GM21737 (cell line): ENCODE measurements around the gene TRIM54.

Experiments used
- ATAC-seq: cut with Tn5 transposase; IDR thresholded peaks from one replicate; pipeline ENCODE4 v1.9.1; 2021; ENCODE audit warnings: mild to moderate bottlenecking, moderate library complexity; ENCODE audit not compliant: unreplicated experiment

Gene TRIM54, protein sequence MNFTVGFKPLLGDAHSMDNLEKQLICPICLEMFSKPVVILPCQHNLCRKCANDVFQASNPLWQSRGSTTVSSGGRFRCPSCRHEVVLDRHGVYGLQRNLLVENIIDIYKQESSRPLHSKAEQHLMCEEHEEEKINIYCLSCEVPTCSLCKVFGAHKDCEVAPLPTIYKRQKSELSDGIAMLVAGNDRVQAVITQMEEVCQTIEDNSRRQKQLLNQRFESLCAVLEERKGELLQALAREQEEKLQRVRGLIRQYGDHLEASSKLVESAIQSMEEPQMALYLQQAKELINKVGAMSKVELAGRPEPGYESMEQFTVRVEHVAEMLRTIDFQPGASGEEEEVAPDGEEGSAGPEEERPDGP

DNA sequence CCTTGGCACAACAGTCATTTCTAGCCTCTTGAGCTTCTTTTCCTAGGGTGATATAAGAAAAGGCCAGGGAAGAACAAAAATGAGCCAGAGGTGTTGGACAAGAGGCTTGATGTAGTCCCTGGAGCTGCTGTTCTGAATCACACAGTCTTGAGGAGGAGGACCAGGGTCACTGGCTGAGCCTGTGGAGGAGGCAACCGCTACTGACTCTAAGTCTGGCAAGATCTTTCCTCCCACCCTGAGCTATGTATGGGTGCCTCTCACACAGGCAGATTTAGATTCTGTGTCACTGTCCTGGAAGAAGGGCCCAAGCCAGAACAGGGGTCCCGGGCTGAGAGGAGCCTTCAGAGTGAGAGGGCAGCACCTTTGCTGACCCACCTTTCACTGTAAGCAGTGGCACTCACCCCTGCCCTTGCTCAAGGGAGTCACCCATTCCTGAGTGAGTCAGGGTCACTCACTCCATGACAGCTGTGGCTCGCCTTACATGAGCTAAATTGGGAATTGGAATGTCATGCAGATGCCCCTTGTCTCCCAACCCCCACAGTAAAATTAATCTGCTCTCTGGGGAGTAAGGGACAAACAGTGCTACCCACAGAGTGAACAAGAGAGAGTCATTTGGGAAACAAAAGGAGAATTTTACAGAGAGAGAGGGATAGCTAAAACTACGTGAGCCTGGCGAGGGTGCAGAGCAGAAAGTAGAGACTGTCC lies at the start of gene TRIM54:
TSS of gene TRIM54 (plus strand) at position 575 of the 705 bp plus-strand sequence. CDS start 303 bp downstream, outside the sequence.
- no peak for ATAC-seq

DNA sequence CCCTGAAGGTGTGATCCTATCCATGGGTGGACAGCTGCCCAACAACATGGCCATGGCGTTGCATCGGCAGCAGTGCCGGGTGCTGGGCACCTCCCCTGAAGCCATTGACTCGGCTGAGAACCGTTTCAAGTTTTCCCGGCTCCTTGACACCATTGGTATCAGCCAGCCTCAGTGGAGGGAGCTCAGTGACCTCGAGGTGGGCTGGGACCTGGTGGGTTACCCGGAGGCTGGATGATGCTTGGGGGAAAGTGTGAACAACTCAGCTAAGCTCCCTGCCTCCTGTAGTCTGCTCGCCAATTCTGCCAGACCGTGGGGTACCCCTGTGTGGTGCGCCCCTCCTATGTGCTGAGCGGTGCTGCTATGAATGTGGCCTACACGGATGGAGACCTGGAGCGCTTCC lies 48.9 kb upstream of the TRIM54 start:
- ATAC-seq = no peak

DNA sequence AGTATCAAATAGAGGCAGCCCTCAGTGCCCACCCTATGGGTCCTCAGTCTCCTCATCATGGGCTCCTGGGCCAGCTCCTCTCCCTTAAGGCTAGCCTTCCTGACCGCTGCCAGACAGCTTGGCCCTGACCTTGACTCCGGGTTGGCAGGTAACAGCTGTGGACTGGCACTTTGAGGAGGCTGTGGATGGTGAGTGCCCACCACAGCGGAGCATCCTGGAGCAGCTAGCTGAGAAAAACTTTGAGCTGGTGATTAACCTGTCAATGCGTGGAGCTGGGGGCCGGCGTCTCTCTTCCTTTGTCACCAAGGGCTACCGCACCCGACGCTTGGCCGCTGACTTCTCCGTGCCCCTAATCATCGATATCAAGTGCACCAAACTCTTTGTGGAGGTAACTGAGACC lies 46.1 kb upstream of the TRIM54 start:
- ATAC-seq = no peak

DNA sequence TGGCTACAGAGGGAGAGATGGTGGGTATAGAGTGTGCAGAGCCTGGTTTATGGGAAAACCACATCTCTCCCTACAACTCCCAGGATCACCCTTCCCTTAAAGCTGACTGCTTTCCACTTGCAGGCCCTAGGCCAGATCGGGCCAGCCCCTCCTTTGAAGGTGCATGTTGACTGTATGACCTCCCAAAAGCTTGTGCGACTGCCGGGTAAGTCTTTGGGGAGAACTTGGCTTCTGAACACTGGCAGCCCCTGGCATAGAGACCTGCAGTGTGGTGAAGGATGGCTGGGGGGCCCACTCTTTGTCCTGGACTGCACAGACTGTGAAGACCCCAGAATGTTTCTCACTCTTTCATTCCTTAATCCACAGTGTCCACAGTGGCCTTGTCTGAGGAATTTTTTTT lies 45.6 kb upstream of the TRIM54 start:
- ATAC-seq = no peak

DNA sequence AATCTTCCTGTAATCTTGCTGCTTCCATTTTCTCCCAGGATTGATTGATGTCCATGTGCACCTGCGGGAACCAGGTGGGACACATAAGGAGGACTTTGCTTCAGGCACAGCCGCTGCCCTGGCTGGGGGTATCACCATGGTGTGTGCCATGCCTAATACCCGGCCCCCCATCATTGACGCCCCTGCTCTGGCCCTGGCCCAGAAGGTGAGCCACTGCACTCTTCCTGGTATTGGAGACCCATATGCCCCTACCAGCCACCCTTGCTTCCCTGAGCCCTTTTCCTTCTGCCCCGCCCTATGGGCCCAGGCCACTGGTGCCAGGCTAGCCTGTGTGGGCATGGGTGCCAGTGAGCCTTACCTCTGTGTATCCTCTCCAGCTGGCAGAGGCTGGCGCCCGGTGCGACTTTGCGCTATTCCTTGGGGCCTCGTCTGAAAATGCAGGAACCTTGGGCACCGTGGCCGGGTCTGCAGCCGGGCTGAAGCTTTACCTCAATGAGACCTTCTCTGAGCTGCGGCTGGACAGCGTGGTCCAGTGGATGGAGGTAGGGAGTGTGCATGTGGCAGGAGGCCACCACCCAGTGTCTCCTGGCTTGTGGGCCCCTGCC lies 44.8 kb upstream of the TRIM54 start:
- no peak for ATAC-seq

DNA sequence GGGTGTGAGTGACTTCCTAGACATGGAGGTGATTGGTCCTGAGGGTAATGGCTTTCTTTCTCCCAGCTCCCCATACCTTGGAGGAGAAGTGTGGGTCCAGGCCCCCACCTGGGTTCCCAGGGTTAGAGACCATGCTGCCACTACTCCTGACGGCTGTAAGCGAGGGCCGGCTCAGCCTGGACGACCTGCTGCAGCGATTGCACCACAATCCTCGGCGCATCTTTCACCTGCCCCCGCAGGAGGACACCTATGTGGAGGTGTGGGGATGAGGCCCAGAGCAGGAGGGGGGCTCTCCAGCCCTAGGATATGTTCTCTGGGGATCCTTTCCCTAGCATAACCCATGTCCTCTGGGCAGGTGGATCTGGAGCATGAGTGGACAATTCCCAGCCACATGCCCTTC lies 43.3 kb upstream of the TRIM54 start:
- ATAC-seq = no peak

DNA sequence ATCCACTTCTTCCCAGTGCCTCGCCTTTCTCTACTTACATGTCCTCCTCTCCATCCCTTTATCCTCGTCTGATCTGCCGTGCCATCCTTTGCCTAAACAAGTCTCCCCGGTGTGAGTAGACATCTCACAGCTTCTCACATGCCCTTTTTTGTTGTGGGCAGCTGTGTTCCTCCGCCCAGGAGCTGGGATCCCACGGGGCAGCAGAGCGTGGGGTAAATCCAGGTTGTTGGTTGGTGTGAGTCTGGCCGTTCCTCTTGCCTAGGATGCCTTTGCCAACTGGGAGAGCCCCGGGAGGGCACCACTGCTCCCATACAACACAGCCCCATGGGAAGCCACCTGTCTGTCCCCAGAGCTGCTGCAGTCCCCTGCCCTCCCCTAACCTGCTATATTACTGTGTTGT lies 41.8 kb upstream of the TRIM54 start:
- ATAC-seq = no peak

DNA sequence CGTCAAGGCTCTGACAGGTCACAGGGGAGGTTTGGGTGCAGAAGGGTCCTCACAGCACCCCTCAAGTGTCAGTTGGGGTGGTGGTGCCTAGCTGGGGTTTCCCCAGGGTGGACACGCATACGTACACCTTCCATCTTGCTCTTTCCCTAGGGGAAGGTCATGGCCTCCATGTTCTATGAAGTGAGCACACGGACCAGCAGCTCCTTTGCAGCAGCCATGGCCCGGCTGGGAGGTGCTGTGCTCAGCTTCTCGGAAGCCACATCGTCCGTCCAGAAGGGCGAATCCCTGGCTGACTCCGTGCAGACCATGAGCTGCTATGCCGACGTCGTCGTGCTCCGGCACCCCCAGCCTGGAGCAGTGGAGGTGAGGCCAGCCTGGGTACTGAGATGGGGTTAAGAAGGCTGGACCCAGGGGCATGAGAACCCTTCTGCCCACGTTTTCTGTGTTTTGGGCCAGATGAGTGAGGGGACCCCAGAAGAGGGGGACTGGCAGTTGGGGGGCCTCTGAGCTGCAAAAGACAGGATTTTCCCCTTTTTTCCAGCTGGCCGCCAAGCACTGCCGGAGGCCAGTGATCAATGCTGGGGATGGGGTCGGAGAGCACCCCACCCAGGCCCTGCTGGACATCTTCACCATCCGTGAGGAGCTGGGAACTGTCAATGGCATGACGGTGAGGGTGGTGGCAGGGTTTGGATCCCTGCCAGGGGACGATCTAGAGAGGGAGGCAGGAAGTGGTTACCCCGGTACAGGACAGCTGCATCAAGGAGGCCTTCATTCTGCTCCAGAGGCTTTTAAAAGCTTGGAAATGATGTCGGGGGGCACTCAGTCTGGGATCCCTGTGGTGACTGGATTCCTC lies 40.2 kb upstream of the TRIM54 start:
- ATAC-seq = no peak

DNA sequence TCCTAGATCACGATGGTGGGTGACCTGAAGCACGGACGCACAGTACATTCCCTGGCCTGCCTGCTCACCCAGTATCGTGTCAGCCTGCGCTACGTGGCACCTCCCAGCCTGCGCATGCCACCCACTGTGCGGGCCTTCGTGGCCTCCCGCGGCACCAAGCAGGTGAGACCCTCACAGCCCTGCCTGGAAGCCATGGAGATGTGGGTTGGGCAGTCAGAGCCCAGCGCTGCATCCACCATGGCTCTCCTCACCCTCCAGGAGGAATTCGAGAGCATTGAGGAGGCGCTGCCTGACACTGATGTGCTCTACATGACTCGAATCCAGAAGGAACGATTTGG lies 39.6 kb upstream of the TRIM54 start:
- ATAC-seq = no peak

DNA sequence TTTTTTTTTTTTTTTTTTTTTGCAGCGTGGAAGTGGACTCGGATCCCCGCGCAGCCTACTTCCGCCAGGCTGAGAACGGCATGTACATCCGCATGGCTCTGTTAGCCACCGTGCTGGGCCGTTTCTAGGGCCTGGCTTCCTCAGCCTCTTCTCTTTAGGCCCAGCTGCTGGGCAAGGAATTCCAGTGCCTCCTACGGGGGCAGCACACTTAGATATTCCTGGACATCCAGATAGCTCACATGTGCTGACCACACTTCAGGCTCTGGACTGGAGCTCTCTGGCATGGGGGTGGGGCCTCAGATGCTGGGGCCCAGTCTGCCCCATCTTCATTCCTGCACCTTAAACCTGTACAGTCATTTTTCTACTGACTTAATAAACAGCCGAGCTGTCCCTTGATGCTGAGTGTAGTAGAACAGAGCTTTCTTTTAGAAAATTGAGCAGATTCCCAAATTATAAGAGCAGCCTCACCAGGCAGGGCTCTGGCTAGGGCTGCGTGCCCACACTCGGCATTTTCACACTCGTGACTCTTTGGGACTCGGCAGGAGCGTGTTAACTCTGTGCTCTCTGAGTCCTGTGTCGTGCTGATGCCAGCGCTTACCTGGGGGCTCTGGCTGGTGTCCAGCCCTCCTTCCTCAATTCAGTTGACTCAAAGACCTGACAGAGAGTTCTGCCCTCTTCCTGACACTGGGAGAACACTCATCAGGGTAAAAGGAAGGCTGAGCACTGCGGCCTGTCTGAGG lies 38.7 kb upstream of the TRIM54 start:
- no peak for ATAC-seq

DNA sequence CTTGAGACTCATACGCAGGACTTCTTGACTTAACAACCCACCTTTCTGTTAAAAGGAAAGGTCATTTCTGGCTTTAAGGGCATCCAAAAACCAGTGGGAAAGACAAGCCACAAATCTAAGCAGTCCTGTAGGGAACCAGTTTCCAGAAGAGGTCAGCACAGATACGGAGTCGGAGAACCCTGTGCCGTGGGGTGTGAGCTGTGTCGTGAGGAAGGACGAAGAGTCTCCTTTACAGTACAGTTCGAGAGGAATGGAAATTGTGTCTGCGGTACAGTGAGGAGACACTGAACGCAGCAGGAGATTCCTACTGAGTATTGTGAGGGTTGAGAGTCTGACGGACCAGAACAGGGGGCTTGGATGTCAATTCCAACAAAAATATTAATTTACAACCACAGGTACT lies 37.1 kb upstream of the TRIM54 start:
- ATAC-seq = no peak

DNA sequence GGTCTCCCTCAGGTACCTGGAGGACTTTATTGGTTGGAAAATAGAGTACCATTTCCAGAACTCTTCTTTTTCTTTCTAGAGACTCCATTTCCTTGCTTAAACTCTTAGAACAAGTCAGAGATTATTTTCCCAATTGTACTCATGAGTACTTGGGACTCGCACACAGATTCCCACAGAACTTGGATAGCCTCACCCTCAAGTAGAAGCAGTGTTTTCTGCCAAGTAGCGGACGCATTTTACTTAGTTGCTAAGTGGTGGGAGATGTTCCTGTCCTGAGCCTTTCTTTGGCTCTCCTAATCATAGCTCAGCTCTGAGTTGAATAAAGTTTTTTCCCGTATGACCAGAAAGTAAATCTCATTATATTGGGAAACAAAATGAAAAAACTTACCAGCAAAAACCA lies 36.6 kb upstream of the TRIM54 start:
- no peak for ATAC-seq

DNA sequence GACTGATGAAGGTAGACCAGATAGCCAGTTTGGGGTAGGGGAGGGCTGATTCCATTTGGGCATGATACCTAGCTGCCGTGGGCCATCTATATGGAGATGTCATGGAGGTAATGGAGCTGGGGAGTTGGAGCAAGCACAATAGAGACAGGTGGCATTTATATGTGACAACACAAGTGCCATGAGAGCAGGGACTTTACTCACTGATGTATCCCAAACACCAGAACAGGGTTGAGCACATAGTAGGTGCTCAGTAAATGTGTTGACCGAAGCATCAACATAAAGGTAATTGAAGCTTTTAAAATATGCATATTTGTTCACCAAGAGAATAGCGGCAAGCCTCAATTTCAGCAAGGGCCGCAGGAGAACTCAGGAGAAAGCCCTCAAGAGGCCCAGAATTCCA lies 34.3 kb upstream of the TRIM54 start:
- no peak for ATAC-seq

DNA sequence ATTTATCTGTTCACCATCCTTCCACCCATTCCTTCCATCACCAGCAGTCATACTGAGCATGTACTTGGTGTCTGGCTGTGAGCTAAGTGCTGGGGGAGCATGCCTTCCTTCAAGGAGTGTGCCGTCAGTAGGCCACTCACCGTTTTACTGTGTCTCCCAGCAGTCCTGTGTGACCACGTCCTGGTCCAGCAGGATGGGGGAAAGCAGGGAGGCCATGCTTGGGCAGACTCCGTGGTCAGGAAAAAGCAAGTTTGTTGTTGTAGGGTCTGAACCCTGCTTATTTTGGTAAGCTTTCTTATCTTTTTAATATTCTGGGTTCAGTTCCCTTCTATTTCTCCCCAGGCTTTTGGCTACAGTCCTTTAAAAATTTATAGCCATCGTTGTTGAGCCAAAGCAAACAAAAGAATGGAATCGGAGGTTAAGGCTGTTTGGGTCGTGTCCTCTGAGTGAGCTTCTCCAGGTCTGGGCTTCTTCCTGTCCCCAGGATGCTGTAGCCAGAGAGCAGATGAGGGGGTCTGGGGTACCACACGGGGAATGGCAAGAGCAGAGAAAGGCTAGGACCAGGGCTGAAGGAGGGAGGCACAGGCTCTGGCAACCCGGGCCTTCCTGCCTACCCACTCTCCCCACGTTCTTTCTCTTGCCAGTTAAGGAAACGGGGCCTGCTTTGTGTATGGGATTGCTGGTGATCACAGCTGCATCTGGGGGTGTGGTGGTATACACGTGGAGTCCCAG lies 32.9 kb upstream of the TRIM54 start:
- ATAC-seq = no peak

DNA sequence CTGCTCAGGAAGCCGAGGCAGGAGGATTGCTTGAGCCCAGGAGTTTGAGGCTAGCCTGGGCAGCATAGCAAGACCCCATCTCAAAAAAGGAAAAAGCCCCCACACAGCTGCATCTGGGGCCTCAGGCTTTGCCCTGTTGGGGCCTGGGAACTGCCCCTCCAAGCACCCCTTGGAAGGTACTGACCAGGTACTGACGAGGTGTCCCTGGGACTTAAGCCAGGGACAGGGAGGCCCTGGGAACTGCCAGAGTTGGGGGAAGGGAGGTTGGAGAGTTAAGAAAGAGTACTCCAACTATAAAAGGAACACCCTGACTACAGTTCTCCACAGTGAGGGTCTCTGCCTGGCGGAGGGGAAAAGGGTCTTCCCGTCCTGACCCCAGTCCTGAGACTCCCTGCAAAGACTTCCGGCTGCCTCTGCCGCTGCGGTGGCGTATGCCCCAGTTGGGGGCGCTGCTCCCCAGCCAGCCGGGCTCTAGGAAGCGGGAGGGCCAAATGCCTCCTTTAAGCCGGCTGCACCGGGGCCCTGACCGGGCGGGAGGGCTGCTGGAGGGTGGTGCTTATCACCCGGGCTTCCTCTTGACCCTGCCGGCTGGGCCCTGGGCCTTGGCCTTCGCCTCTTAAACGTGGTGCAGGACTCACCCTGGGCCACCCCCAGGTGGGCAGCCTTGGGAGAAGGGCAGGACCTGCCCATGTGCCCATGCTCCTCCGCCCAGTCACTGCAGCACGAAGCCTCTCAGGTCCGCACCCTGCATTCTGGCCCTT lies 32.2 kb upstream of the TRIM54 start:
- no peak for ATAC-seq

DNA sequence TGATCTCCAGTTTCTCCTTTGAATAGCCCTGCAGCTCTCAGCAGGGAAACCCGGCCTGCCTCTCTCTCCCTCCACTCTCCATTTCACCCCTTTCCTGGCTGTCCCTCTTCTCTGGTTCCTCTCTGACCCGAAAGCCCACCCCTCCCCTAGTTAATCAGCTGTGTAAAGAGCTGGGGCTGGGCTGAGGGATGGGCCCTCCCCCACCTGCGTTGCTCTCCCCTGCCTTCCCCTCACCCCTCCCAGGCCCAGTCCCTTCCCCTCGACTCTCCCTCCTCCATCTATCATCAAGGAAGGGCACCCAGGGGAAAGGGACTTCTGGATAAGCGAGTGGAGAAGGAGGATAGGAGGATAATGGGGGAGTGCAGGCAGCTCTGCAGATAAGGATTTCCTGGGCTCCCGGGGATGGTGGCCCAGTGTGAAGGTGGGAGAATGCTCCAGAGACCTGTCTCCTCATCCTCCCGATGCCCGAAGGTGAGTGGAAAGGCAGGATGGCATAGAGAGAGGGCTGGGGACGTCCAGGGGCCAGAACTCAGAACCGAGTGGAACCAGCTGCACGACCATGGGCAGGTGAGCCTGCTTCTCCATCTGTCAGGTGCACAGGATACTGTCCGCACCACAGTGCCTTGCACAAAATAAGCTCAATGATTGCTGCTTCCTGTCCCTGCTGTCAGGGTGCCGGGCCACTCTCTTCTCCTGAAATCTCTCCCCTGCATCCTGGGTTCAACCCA lies 31.4 kb upstream of the TRIM54 start:
- ATAC-seq = no peak

DNA sequence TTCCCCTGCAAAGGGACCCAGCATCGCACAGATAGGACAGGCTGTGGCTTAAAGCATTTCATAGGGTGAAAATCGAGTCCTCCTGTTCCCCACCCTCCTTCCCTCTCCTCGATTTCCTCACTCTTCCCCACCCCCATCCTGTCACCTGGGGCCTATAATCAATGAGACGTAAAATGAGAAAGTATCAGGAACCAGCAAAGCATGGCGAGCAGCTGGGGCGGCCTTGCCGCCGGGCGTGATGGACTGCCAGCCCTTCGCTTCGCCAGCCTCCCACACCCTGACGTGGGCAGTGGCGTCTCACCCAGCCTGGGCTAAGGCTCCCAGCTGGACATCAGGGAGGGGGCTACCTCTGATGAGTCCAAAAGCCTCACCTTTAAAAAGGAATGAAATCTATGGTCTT lies 30.5 kb upstream of the TRIM54 start:
- no peak for ATAC-seq

DNA sequence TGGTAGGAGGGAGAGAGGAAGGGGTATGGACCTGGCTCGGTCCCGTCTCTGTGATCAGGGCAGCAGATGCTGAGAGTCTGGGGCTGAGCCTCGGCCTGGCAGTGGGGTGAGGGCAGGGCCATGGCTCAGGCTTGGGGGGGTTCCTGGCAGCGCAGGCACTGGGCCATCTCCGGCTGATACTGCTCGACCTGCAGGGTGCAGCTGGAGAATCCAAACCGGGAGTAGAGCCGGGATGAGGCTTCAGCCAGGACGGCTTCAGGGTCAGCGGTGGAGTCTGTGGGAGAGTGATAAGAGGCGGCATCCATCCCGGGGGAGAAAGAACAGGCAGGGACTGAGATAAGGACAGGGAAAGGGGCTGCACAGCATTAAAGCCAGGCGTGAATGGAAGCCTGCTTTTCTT lies 27.0 kb upstream of the TRIM54 start:
- ATAC-seq = no peak

DNA sequence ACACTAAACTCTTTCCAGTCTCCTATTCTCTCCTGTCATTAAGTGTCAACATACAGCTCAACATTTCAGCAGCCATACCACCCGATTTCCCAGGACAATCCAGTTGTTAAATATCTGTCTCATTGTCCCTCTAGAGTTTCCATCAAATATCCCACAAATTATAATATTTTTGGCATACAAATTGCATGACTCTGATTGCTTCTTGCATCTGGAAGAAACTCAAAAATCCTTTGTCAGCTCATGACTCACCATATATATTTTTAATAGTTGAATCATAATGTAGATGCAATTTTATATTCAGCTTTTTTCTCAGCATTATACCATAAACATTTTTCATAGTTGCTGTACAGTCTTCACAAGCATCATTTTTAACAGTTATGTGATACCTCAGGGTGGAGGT lies 26.6 kb upstream of the TRIM54 start:
- ATAC-seq = no peak
